Measurements from ENCODE around the gene BTG2.
"Not testable (repeated sequence)": the region's sequence is repeated elsewhere in the genome, so short reads cannot be mapped to it uniquely, and the experiment has no call there.

The BTG2 gene, protein sequence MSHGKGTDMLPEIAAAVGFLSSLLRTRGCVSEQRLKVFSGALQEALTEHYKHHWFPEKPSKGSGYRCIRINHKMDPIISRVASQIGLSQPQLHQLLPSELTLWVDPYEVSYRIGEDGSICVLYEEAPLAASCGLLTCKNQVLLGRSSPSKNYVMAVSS

DNA sequence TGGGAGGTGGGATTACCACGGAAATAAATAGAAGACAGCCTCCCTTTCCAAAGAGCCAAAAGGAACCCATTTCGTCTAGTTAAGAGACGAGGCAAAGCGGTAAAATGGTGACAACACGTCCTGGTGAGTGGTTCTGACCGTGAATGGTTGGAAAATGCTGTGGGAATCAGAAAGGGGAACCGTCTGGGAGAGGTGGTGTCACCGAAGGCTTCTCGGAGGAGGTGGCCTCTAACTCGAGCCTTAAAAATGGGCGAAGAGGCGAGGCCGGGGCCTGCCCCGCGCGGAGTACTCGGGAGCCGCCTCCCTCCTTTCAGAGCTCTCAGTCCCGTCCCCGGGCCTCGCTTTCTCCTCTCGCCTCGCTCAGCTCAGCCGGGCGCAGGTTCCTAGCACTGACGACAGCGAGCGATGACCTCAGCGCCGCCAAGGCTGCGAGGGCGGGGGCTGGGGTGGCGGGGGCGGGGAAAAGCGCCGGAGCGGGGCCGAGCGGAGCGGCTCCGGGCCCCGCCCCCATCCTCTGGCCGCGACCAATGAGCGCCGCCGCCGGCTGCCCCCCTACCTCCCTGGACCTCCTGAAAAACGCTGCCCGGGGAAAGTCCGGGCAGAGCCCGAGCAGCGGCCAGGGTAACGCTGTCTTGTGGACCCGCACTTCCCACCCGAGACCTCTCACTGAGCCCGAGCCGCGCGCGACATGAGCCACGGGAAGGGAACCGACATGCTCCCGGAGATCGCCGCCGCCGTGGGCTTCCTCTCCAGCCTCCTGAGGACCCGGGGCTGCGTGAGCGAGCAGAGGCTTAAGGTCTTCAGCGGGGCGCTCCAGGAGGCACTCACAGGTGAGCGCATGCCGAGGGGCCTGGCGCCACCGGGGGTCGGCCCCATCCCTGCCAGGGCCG lies at the start of gene BTG2:
Gene BTG2 (plus strand): TSS at position 601 of the 890 bp plus-strand sequence. CDS start 88 bp downstream, at position 689.
- Histone ChIP-seq H4K20me1 (ENCODE audit: insufficient read depth) (peaks cover 41% of the 10 kb centered on the region), H3K4me1 (ENCODE audit: low read depth, poor library complexity, severe bottlenecking) (peaks cover 78% of the 10 kb centered on the region), H3K79me2 (ENCODE audit: insufficient read depth, low read depth) (peaks cover 63% of the 10 kb centered on the region), H3K36me3 (ENCODE audit: insufficient read depth) (peaks cover 30% of the 10 kb centered on the region; the same call in 1 of the 2 replicates), H3K9ac (peak within 1 kb of the TSS; percentile 87), H3K4me3 (IDR thresholded peaks at IDR 0.05; ENCODE audit: insufficient read depth, low read depth, low read length) (peak within 1 kb of the TSS; percentile 53), H3K4me2 (peak within 1 kb of the TSS; percentile 100), H3K27ac (peak within 1 kb of the TSS; percentile 86), H3K27me3 (ENCODE audit: insufficient read depth, low read depth) (no peaks in the 10 kb centered on the region), H2AFZ (ENCODE audit: low read depth) (peak within 1 kb of the TSS; percentile 51)
- TF ChIP-seq, protein P1, sequence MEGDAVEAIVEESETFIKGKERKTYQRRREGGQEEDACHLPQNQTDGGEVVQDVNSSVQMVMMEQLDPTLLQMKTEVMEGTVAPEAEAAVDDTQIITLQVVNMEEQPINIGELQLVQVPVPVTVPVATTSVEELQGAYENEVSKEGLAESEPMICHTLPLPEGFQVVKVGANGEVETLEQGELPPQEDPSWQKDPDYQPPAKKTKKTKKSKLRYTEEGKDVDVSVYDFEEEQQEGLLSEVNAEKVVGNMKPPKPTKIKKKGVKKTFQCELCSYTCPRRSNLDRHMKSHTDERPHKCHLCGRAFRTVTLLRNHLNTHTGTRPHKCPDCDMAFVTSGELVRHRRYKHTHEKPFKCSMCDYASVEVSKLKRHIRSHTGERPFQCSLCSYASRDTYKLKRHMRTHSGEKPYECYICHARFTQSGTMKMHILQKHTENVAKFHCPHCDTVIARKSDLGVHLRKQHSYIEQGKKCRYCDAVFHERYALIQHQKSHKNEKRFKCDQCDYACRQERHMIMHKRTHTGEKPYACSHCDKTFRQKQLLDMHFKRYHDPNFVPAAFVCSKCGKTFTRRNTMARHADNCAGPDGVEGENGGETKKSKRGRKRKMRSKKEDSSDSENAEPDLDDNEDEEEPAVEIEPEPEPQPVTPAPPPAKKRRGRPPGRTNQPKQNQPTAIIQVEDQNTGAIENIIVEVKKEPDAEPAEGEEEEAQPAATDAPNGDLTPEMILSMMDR (conservative IDR thresholded peaks at IDR 0.05; ENCODE audit: low read depth, low read length), result no peak

DNA sequence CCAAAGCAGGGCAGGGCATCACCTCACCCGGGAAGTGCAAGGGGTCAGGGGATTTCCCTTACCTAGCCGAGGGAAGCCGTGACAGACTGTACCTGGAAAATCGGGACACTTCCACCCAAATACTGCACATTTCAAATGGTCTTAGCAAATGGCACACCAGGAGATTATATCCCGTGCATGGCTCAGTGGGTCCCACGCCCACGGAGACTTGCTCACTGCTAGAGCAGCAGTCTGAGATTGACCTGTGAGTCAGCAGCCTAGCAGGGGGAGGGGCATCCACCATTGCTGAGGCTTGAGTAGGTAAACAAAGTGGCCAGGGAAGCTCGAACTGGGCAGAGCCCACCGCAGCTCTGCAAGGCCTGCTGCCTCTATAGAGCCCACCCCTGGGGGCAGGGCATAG lies 48.7 kb upstream of the BTG2 start:
- H3K4me3 ChIP-seq (IDR thresholded peaks at IDR 0.05; ENCODE audit: insufficient read depth, low read depth, low read length); H3K27ac ChIP-seq; H3K79me2 ChIP-seq (ENCODE audit: insufficient read depth, low read depth); H3K36me3 ChIP-seq (ENCODE audit: insufficient read depth); H3K9ac ChIP-seq; H2AFZ ChIP-seq (ENCODE audit: low read depth); H4K20me1 ChIP-seq (ENCODE audit: insufficient read depth); H3K4me2 ChIP-seq; H3K27me3 ChIP-seq (ENCODE audit: insufficient read depth, low read depth); H3K4me1 ChIP-seq (ENCODE audit: low read depth, poor library complexity, severe bottlenecking): not testable (repeated sequence)

- H4K20me1 ChIP-seq (ENCODE audit: insufficient read depth), result no peaks in the 10 kb centered on the region
- no peak overlapping the region for H2AFZ ChIP-seq (ENCODE audit: low read depth)
- no peak overlapping the region for H3K4me2 ChIP-seq
- H3K27me3 ChIP-seq (ENCODE audit: insufficient read depth, low read depth), result no peaks in the 10 kb centered on the region
- no peak overlapping the region for H3K4me3 ChIP-seq (IDR thresholded peaks at IDR 0.05; ENCODE audit: insufficient read depth, low read depth, low read length)
- H3K27ac ChIP-seq, result no peak overlapping the region
- peaks cover 10% of the 10 kb centered on the region for H3K4me1 ChIP-seq (ENCODE audit: low read depth, poor library complexity, severe bottlenecking)
- no peaks in the 10 kb centered on the region for H3K79me2 ChIP-seq (ENCODE audit: insufficient read depth, low read depth)
- TF ChIP-seq, protein P1 (conservative IDR thresholded peaks at IDR 0.05; ENCODE audit: low read depth, low read length), result no peak
- H3K9ac ChIP-seq, result no peak overlapping the region
- H3K36me3 ChIP-seq (ENCODE audit: insufficient read depth), result no peaks in the 10 kb centered on the region
Observed at GRCh38 chr1:203263496-203263895, 41.8 kb upstream of the BTG2 start.

GRCh38 chr1:203264052-203264501 lies 41.2 kb upstream of the BTG2 start:
- H3K4me3 ChIP-seq (IDR thresholded peaks at IDR 0.05; ENCODE audit: insufficient read depth, low read depth, low read length), result no peak overlapping the region
- no peak overlapping the region for H2AFZ ChIP-seq (ENCODE audit: low read depth)
- H3K36me3 ChIP-seq (ENCODE audit: insufficient read depth), result no peaks in the 10 kb centered on the region
- H3K4me1 ChIP-seq (ENCODE audit: low read depth, poor library complexity, severe bottlenecking), result peaks cover 16% of the 10 kb centered on the region
- no peak overlapping the region for H3K9ac ChIP-seq
- H3K4me2 ChIP-seq, result no peak overlapping the region
- TF ChIP-seq, protein P1 (conservative IDR thresholded peaks at IDR 0.05; ENCODE audit: low read depth, low read length), result no peak
- no peaks in the 10 kb centered on the region for H3K27me3 ChIP-seq (ENCODE audit: insufficient read depth, low read depth)
- no peaks in the 10 kb centered on the region for H4K20me1 ChIP-seq (ENCODE audit: insufficient read depth)
- H3K79me2 ChIP-seq (ENCODE audit: insufficient read depth, low read depth), result no peaks in the 10 kb centered on the region
- no peak overlapping the region for H3K27ac ChIP-seq

Measured in KMS-11 (cell line).